GM23338 (cell line): ENCODE measurements around the gene SLC52A3. TPM values are rescaled to one million over a fixed set of nuclear protein-coding genes. Genes with fewer than 3 reads are reported as not detected.
A peak's percentile ranks its signal among the peaks of the same experiment; 100 is the strongest.

Experiments
- ATAC-seq: fragments of 200-7000 bp; cut with Tn5 transposase; 3 replicates; pipeline ENCODE4 v1.9.1; 2020
- DNase-seq: peaks from one replicate; pipeline ENCODE4 v3.0.0-alpha.2; 2015; ENCODE audit warnings: low spot score
- H2AFZ ChIP-seq: fragments of 200-600 bp; sonication (generic); 2 replicates; pipeline ENCODE4 v1.8.0; 2016; ENCODE audit warnings: antibody characterized with exemption, mild to moderate bottlenecking, moderate library complexity
- H3F3A ChIP-seq: fragments of 200-600 bp; sonication (generic); replicated peaks from 2 replicates; pipeline ENCODE4 v1.8.0; 2017; ENCODE audit warnings: antibody characterized with exemption, mixed run types, low read depth
- H3K27ac ChIP-seq: fragments of 200-600 bp; sonication (generic); 2 replicates; pipeline ENCODE4 v1.6.1; 2016; ENCODE audit warnings: low read depth
- H3K27me3 ChIP-seq: fragments of 200-600 bp; sonication (generic); 2 replicates; pipeline ENCODE4 v1.8.0; 2016; ENCODE audit warnings: mild to moderate bottlenecking, mixed run types, moderate library complexity; ENCODE audit not compliant: insufficient read depth
- H3K36me3 ChIP-seq: fragments of 200-600 bp; sonication (generic); 2 replicates; pipeline ENCODE4 v1.8.0; 2016; ENCODE audit warnings: mild to moderate bottlenecking; ENCODE audit not compliant: insufficient read depth
- H3K4me1 ChIP-seq: fragments of 200-600 bp; sonication (generic); 2 replicates; pipeline ENCODE4 v1.8.0; 2016; ENCODE audit warnings: mild to moderate bottlenecking, moderate library complexity; ENCODE audit not compliant: insufficient read depth
- H3K4me2 ChIP-seq: fragments of 200-600 bp; sonication (generic); 2 replicates; pipeline ENCODE4 v1.7.1; 2017; ENCODE audit warnings: mixed run types
- H3K4me3 ChIP-seq: fragments of 200-600 bp; sonication (generic); 2 replicates; pipeline ENCODE4 v1.6.1; 2016; ENCODE audit warnings: mixed run types
- H3K79me2 ChIP-seq: fragments of 200-600 bp; sonication (generic); replicated peaks from 2 replicates; pipeline ENCODE4 v1.8.0; 2017; ENCODE audit warnings: mild to moderate bottlenecking; ENCODE audit not compliant: insufficient read depth
- H3K9me2 ChIP-seq: fragments of 200-600 bp; sonication (generic); 2 replicates; pipeline ENCODE4 v1.8.0; 2017; ENCODE audit not compliant: insufficient read depth
- H4K20me1 ChIP-seq: fragments of 200-600 bp; sonication (generic); replicated peaks from 2 replicates; pipeline ENCODE4 v1.8.0; 2017; ENCODE audit warnings: mild to moderate bottlenecking; ENCODE audit not compliant: insufficient read depth
- H3K27ac Mint-ChIP-seq: 2 replicates; pipeline ENCODE4 v1.8.0; 2020; ENCODE audit warnings: inconsistent platforms, mild to moderate bottlenecking, moderate library complexity, mixed read lengths
- H3K27me3 Mint-ChIP-seq: 3 replicates; pipeline ENCODE4 v1.8.0; 2022; ENCODE audit warnings: low read depth, mild to moderate bottlenecking, moderate library complexity, mixed read lengths, inconsistent platforms; ENCODE audit not compliant: insufficient read depth, poor library complexity
- H3K36me3 Mint-ChIP-seq: 3 replicates; pipeline ENCODE4 v1.8.0; 2021; ENCODE audit warnings: low read depth, mild to moderate bottlenecking, inconsistent platforms, moderate library complexity, mixed read lengths
- H3K4me1 Mint-ChIP-seq: 3 replicates; pipeline ENCODE4 v1.8.0; 2020; ENCODE audit warnings: mild to moderate bottlenecking, inconsistent platforms, mixed read lengths
- H3K4me3 Mint-ChIP-seq: 3 replicates; pipeline ENCODE4 v1.8.0; 2021; ENCODE audit warnings: moderate library complexity, mild to moderate bottlenecking, inconsistent platforms, mixed read lengths
- H3K9me3 Mint-ChIP-seq: 3 replicates; pipeline ENCODE4 v1.8.0; 2020; ENCODE audit warnings: moderate library complexity, mild to moderate bottlenecking, inconsistent platforms, mixed read lengths
- CREB1 ChIP-seq: fragments of 250-450 bp; sonication (Bioruptor Pico); IDR thresholded peaks from 2 replicates; pipeline ENCODE4 v1.5.0; 2020; ENCODE audit warnings: low read depth, mild to moderate bottlenecking, moderate library complexity
- EZH2 ChIP-seq: fragments of 200-600 bp; sonication (generic); IDR thresholded peaks from one replicate; pipeline ENCODE4 v1.8.0; 2017; ENCODE audit warnings: antibody characterized with exemption, mild to moderate bottlenecking, low read depth; ENCODE audit not compliant: unreplicated experiment
- STAT1 ChIP-seq: IDR thresholded peaks from one replicate; pipeline ENCODE4 v1.6.1; 2016; ENCODE audit warnings: antibody characterized with exemption; ENCODE audit not compliant: unreplicated experiment
- ZNF114 ChIP-seq: fragments of 250-450 bp; sonication (Bioruptor Pico); IDR thresholded peaks from 2 replicates; pipeline ENCODE4 v1.5.0; 2020; ENCODE audit warnings: mild to moderate bottlenecking, moderate library complexity
- ZNF331 ChIP-seq: fragments of 250-450 bp; sonication (Bioruptor Pico); IDR thresholded peaks from 2 replicates; pipeline ENCODE4 v1.5.0; 2020; ENCODE audit warnings: low read depth, mild to moderate bottlenecking, moderate library complexity
- polyA plus RNA-seq: library from polyadenylated mRNA; unstranded; fragments of >200 nt; fragmentation: Nextera tagmentation; extraction: Ambion mirVana; gene quantifications from 2 replicates; pipeline ENCODE4 v1.2.1, GENCODE V29; 2016
- total RNA-seq: library from RNA; depleted of rRNA; stranded (reverse); fragments of >200 nt; shearing (Covaris generic); gene quantifications from 2 replicates; pipeline ENCODE4 v1.2.3, GENCODE V29; 2014
- TF ChIP-seq, protein P1 (sequence below), 2 experiments: fragments of 200-600 bp in 1 of 2; sonication (generic) in 1 of 2; conservative IDR thresholded peaks; 2 replicates each; pipeline versions ENCODE4 v1.5.1 to v1.6.1; 2016 to 2017; ENCODE audit warnings: antibody characterized with exemption in 2 of 2, low read depth in 2 of 2, mild to moderate bottlenecking in 2 of 2, moderate library complexity in 1 of 2
- TF ChIP-seq, protein P2 (sequence below): IDR thresholded peaks from one replicate; pipeline ENCODE4 v1.6.1; 2018; ENCODE audit warnings: antibody characterized with exemption; ENCODE audit not compliant: unreplicated experiment

The SLC52A3 gene
- total and polyA plus RNA-seq, 2 experiments from 2014 or later = 2.3 to 4.5 TPM

DNA sequence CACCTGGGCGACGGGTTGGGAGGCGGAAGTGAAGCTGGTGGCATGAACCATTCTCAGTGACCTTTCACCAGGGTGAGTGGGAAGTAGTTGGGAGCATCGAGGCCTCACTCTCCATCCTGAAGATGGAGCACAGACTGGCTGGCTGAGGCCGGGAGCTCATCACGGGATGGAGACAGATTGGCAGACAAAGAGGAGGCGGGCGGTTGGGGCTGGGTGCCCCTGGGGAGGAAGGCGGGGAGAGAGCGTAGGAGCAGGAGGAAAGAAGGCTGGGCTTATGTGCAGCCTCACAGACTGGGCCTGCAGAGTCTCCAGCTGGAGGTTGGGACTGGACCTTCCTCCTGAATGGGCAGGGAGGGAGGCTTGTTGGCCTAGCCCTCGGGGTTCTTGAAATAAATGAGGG lies 48.5 kb downstream of the SLC52A3 start:
- Histone ChIP-seq H3K27ac (no peak overlapping the region), H3K9me2 (no peaks in the 10 kb centered on the region), H2AFZ (peak overlapping the region; percentile 85), H3K27me3 (no peaks in the 10 kb centered on the region), H3F3A (no peaks in the 10 kb centered on the region), H3K36me3 (no peaks in the 10 kb centered on the region), H3K4me3 (no peak overlapping the region), H3K4me2 (0 out of 2 replicates have a peak overlapping the region, but pooled peaks have one; percentile 38), H3K79me2 (no peaks in the 10 kb centered on the region), H3K4me1 (peaks cover 6% of the 10 kb centered on the region), H4K20me1 (no peaks in the 10 kb centered on the region)
- peaks cover 10% of the 10 kb centered on the region for H3K27me3 Mint-ChIP-seq
- H3K4me1 Mint-ChIP-seq = peaks cover 12% of the 10 kb centered on the region
- H3K4me3 Mint-ChIP-seq = no peak overlapping the region
- TF ChIP-seq, protein P1, sequence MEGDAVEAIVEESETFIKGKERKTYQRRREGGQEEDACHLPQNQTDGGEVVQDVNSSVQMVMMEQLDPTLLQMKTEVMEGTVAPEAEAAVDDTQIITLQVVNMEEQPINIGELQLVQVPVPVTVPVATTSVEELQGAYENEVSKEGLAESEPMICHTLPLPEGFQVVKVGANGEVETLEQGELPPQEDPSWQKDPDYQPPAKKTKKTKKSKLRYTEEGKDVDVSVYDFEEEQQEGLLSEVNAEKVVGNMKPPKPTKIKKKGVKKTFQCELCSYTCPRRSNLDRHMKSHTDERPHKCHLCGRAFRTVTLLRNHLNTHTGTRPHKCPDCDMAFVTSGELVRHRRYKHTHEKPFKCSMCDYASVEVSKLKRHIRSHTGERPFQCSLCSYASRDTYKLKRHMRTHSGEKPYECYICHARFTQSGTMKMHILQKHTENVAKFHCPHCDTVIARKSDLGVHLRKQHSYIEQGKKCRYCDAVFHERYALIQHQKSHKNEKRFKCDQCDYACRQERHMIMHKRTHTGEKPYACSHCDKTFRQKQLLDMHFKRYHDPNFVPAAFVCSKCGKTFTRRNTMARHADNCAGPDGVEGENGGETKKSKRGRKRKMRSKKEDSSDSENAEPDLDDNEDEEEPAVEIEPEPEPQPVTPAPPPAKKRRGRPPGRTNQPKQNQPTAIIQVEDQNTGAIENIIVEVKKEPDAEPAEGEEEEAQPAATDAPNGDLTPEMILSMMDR (conservative IDR thresholded peaks at IDR 0.05; ENCODE audit: low read depth in 2 of 2) = no peak
- TF ChIP-seq ZNF114 = no peak
- TF ChIP-seq, protein P2, sequence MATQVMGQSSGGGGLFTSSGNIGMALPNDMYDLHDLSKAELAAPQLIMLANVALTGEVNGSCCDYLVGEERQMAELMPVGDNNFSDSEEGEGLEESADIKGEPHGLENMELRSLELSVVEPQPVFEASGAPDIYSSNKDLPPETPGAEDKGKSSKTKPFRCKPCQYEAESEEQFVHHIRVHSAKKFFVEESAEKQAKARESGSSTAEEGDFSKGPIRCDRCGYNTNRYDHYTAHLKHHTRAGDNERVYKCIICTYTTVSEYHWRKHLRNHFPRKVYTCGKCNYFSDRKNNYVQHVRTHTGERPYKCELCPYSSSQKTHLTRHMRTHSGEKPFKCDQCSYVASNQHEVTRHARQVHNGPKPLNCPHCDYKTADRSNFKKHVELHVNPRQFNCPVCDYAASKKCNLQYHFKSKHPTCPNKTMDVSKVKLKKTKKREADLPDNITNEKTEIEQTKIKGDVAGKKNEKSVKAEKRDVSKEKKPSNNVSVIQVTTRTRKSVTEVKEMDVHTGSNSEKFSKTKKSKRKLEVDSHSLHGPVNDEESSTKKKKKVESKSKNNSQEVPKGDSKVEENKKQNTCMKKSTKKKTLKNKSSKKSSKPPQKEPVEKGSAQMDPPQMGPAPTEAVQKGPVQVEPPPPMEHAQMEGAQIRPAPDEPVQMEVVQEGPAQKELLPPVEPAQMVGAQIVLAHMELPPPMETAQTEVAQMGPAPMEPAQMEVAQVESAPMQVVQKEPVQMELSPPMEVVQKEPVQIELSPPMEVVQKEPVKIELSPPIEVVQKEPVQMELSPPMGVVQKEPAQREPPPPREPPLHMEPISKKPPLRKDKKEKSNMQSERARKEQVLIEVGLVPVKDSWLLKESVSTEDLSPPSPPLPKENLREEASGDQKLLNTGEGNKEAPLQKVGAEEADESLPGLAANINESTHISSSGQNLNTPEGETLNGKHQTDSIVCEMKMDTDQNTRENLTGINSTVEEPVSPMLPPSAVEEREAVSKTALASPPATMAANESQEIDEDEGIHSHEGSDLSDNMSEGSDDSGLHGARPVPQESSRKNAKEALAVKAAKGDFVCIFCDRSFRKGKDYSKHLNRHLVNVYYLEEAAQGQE = no peak
- TF ChIP-seq EZH2 = no peak
- TF ChIP-seq CREB1 (CRISPR knock-in tag) = no peak
- no peak for TF ChIP-seq STAT1
- H3K27ac Mint-ChIP-seq = no peak overlapping the region
- DNase-seq (no peak), ATAC-seq (peak; percentile 65)
- H3K36me3 Mint-ChIP-seq = no peaks in the 10 kb centered on the region
- no peaks in the 10 kb centered on the region; the same call in 2 of the 3 replicates for H3K9me3 Mint-ChIP-seq

DNA sequence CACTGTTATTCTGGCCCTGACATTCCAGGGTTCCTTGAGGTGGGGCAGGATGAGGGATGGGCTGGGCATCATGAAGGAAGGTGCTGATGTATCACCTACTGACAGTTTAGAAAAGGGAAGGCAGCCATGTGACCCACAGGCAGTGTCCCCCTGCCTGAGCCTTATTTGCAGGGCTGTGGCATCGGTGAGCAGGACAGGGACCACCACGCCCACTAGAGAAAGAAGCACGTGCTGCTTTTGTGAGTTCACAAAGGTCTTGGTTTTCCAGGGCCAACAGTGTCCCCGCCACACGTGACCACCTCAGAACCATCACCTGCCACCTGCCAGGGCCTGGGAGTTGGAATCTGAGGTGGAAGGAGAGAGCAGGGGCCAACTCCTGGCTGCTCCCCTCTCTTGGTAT lies 49.2 kb downstream of the SLC52A3 start:
- Histone ChIP-seq H3K36me3 (no peaks in the 10 kb centered on the region), H3K79me2 (no peaks in the 10 kb centered on the region), H3K4me1 (peaks cover 6% of the 10 kb centered on the region), H2AFZ (no peak overlapping the region), H3K9me2 (no peaks in the 10 kb centered on the region), H3K27ac (no peak overlapping the region), H3F3A (no peaks in the 10 kb centered on the region), H3K27me3 (no peaks in the 10 kb centered on the region), H4K20me1 (no peaks in the 10 kb centered on the region), H3K4me2 (no peak overlapping the region), H3K4me3 (no peak overlapping the region)
- no peak overlapping the region for H3K27ac Mint-ChIP-seq
- peaks cover 11% of the 10 kb centered on the region for H3K4me1 Mint-ChIP-seq
- H3K36me3 Mint-ChIP-seq = no peaks in the 10 kb centered on the region
- TF ChIP-seq, protein P1 (conservative IDR thresholded peaks at IDR 0.05; ENCODE audit: low read depth in 2 of 2) = no peak
- TF ChIP-seq STAT1 (no peak), ZNF331 (CRISPR knock-in tag) (no peak)
- H3K4me3 Mint-ChIP-seq = no peak overlapping the region
- peaks cover 10% of the 10 kb centered on the region for H3K27me3 Mint-ChIP-seq
- DNase-seq (no peak), ATAC-seq (no peak)
- no peaks in the 10 kb centered on the region; the same call in 2 of the 3 replicates for H3K9me3 Mint-ChIP-seq
